Lung (tissue), 12 donors: ENCODE measurements around the gene APOA4. TPM values are rescaled to one million over a fixed set of nuclear protein-coding genes. Genes with fewer than 3 reads are reported as not detected.

ENCODE experiments used
- ATAC-seq: fragments of 200-7000 bp; cut with Tn5 transposase; one replicate; pipeline ENCODE4 v1.9.1; 2020; ENCODE audit warnings: moderate number of reproducible peaks; ENCODE audit not compliant: insufficient read depth, low FRiP score
- DNase-seq, 3 donors: peaks; one replicate each; pipeline ENCODE4 v3.0.0-alpha.2; 2013 to 2017
- H3K27ac ChIP-seq, 2 donors: one replicate each; pipeline ENCODE4 v1.5.1; 2013; ENCODE audit warnings: mild to moderate bottlenecking in 2 of 2, moderate library complexity in 2 of 2, control low read depth in 1 of 2, inconsistent platforms in 1 of 2, low read depth in 1 of 2, low read length in 1 of 2
- H3K27me3 ChIP-seq, 3 donors: one replicate each; pipeline ENCODE4 v1.5.1; 2013; ENCODE audit warnings: low read length in 2 of 3; ENCODE audit not compliant: control insufficient read depth in 3 of 3, insufficient read depth in 3 of 3
- H3K36me3 ChIP-seq, 4 donors: one replicate each; pipeline ENCODE4 v1.5.1; 2013; ENCODE audit warnings: low read length in 4 of 4, mild to moderate bottlenecking in 1 of 4, moderate library complexity in 1 of 4; ENCODE audit not compliant: control insufficient read depth in 4 of 4, insufficient read depth in 4 of 4
- H3K4me1 ChIP-seq, 5 donors: one replicate each; pipeline ENCODE4 v1.5.1; 2013; ENCODE audit warnings: low read length in 5 of 5, mild to moderate bottlenecking in 2 of 5, moderate library complexity in 1 of 5; ENCODE audit not compliant: control insufficient read depth in 5 of 5, insufficient read depth in 5 of 5
- H3K4me3 ChIP-seq: one replicate; pipeline ENCODE4 v1.5.1; 2013; ENCODE audit warnings: mild to moderate bottlenecking, control low read depth, moderate library complexity
- H3K9ac ChIP-seq, 2 donors: one replicate each; pipeline ENCODE4 v1.5.1; 2013; ENCODE audit warnings: low read length in 2 of 2, control low read depth in 1 of 2; ENCODE audit not compliant: insufficient read depth in 1 of 2
- H3K9me3 ChIP-seq, 4 donors: one replicate each; pipeline ENCODE4 v1.5.1; 2013; ENCODE audit warnings: low read length in 3 of 4, mild to moderate bottlenecking in 1 of 4, moderate library complexity in 1 of 4; ENCODE audit not compliant: control insufficient read depth in 4 of 4, insufficient read depth in 3 of 4
- CTCF ChIP-seq: IDR thresholded peaks from 2 replicates; pipeline ENCODE4 v1.5.1; 2012; ENCODE audit warnings: mild to moderate bottlenecking; ENCODE audit errors: control extremely low read depth, extremely low read depth
- WGBS, 2 donors: extraction: QIAGEN DNeasy Blood & Tissue Kit; methylation state at CpG; one replicate each; pipeline ENCODE4 v1.1.7; 2013; 5-methylcytosine and 5-hydroxymethylcytosine counted together
- polyA plus RNA-seq, 2 donors: library from polyadenylated mRNA; stranded (reverse); fragments of 200-250 nt; gene quantifications; one replicate each; pipeline ENCODE4 v1.2.1, GENCODE V29; 2013
- total RNA-seq, 2 donors: library from RNA; depleted of rRNA in 1 of 2; stranded (reverse); fragments of >200 nt in 1 of 2; gene quantifications; one replicate each; pipeline ENCODE4 v1.2.1, GENCODE V29; 2014 to 2021
- donor health status: control.
- donor health status: control.
- donor health status: Bipolar disorder and iron deficiency.
- donor health status: healthy.
- donor health status: DM: yes; HTN: yes; CAD: no.

APOA4 gene
- total and polyA plus RNA-seq, 4 donors: 0.06 TPM; not detected in 3

- H3K27me3 ChIP-seq: peaks cover 0 to 2% (median 0%) of the 10 kb centered on the region in 3 donors
- H3K36me3 ChIP-seq: peaks cover 1 to 5% (median 3%) of the 10 kb centered on the region in 4 donors
- no peak overlapping the region for H3K27ac ChIP-seq
- H3K9me3 ChIP-seq: no peaks in the 10 kb centered on the region
- peak; percentile 90 for TF ChIP-seq CTCF
- WGBS, 2 donors: 23 to 27% methylated on average over 31 of the region's 31 CpGs
- H3K4me1 ChIP-seq: peaks cover 5 to 30% (median 9%) of the 10 kb centered on the region in 5 donors
- no peak overlapping the region for H3K4me3 ChIP-seq
- no peak overlapping the region for H3K9ac ChIP-seq
- DNase-seq (peak; percentile 77 to 88 (median 84)), ATAC-seq (peak; percentile 42)
Observed at GRCh38 chr11:116791002-116791812, 31.9 kb downstream of the APOA4 start.

DNA sequence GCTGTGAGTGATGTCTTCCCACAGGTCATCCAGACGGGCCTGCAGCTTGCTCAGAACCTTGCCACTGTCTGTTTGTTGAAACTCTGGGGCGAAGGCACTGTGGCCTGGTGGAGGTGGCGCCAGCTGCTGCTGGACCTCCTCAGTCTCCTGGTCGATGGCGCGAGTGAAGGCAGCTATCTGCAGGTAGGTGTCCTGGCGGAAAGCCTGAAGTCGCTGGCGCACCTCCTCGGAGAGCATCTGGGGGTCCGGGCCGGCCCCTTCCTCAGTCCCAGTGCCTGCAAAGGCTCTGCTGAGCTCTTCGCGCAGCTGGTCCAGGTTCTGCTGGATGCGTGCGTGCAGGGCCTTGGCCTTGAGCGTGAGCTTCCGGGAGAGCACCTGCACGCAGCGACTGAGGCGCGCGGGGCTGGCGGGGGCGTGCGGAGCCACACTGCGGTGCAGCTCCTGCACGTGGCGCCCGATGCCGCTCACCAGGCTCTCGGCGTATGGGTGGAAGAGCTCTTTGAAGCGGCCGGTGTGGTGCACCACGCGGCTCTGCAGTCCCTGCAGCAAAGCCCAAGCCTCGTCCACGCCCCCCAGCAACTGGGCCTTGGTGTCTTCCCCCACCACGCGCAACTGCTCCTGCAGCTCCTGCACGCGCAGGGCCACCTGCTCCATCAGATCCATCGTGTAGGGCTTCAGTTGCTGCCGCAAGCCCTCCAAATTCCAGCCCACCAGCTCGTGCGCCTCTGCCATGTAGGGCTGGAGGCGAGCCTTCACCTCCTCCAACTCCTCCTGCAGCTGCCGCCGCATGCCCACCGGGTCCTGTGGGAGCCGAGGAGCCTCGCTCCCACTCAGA is 32.7 kb downstream of the APOA4 start:
- Histone ChIP-seq H3K4me3 (no peak overlapping the region), H3K4me1 (peaks cover 5 to 30% (median 9%) of the 10 kb centered on the region in 5 donors), H3K9ac (no peak overlapping the region), H3K27ac (no peak overlapping the region), H3K9me3 (no peaks in the 10 kb centered on the region), H3K36me3 (peaks cover 7 to 13% (median 8%) of the 10 kb centered on the region in 4 donors), H3K27me3 (no peaks in the 10 kb centered on the region)
- no peak for ATAC-seq
- 89 to 91% methylated on average over 53 of the region's 53 CpGs for WGBS, 2 donors
- no peak for TF ChIP-seq CTCF
- DNase-seq: no peak

DNA sequence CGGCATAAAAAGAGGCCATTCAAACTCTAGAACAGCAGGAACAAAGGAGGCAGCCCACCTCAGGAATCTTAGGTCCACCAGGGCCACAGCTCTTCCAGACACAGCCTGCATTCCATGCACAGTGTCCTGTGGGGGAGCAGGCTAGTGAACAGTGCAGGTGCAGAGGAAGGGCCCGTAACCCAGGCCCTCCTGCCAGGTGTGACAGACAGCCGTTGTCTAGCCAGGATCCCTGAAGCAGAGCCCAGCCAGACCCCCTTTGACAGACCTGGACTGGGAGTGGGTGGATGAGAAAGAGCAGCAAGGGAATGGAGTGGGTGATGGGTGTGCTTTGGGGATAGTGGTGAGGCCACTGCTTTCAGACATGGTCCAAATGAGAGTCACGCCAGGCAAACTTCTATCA is 34.1 kb downstream of the APOA4 start:
- Histone ChIP-seq H3K27me3 (no peaks in the 10 kb centered on the region), H3K9me3 (no peaks in the 10 kb centered on the region), H3K9ac (no peak overlapping the region), H3K4me3 (no peak overlapping the region), H3K27ac (no peak overlapping the region), H3K4me1 (peaks cover 5 to 30% (median 9%) of the 10 kb centered on the region in 5 donors), H3K36me3 (peaks cover 12 to 27% (median 21%) of the 10 kb centered on the region in 4 donors)
- WGBS, 2 donors: 95 to 98% methylated on average over 4 of the region's 4 CpGs
- no peak for ATAC-seq
- no peak for DNase-seq
- no peak for TF ChIP-seq CTCF
